WTC11 (cell line): Measurements from ENCODE around the gene LARP1B. TPM values are rescaled to one million over a fixed set of nuclear protein-coding genes. Genes with fewer than 3 reads are reported as not detected.

Source experiments
- ATAC-seq: fragments of 200-7000 bp; cut with Tn5 transposase; 2 replicates; pipeline ENCODE4 v1.10.0; 2021; ENCODE audit warnings: mild to moderate bottlenecking, moderate library complexity
- CTCF ChIA-PET: fragments of 300-600 bp; sonication (Branson Sonifier 250); formaldehyde crosslinking; loops from one replicate; lab custom pipeline; 2021; ENCODE audit warnings: antibody characterized with exemption; lab: Charles Lee
- POLR2A ChIA-PET: fragments of 350-600 bp; sonication (Branson Sonifier 250); formaldehyde crosslinking; loops from one replicate; lab custom pipeline; 2021; ENCODE audit warnings: antibody characterized with exemption; lab: Charles Lee
- DNase-seq: peaks from one replicate; pipeline ENCODE4 v3.0.0; 2021; ENCODE audit warnings: low spot score
- H3K27ac Mint-ChIP-seq: 2 replicates; pipeline ENCODE4 v1.8.0; 2021; ENCODE audit warnings: mixed read lengths
- H3K27me3 Mint-ChIP-seq: 2 replicates; pipeline ENCODE4 v1.8.0; 2021; ENCODE audit warnings: low read depth, mild to moderate bottlenecking, moderate library complexity, mixed read lengths
- H3K36me3 Mint-ChIP-seq: 2 replicates; pipeline ENCODE4 v1.8.0; 2021; ENCODE audit warnings: mixed read lengths
- H3K4me1 Mint-ChIP-seq: 2 replicates; pipeline ENCODE4 v1.8.0; 2022; ENCODE audit warnings: mixed read lengths
- H3K4me3 Mint-ChIP-seq: 2 replicates; pipeline ENCODE4 v1.8.0; 2021; ENCODE audit warnings: mild to moderate bottlenecking, moderate library complexity, mixed read lengths
- H3K9me3 Mint-ChIP-seq: 2 replicates; pipeline ENCODE4 v1.8.0; 2021; ENCODE audit warnings: mixed read lengths
- AR ChIP-seq: fragments of 250-450 bp; sonication (Bioruptor Pico); IDR thresholded peaks from 2 replicates; pipeline ENCODE4 v1.9.0; 2021; ENCODE audit warnings: mild to moderate bottlenecking
- ATF6 ChIP-seq: sonication (generic); formaldehyde crosslinking; IDR thresholded peaks from 2 replicates; pipeline ENCODE4 v1.8.1; 2023; ENCODE audit warnings: mild to moderate bottlenecking, missing genetic modification reagents
- ETV6 ChIP-seq: sonication (generic); formaldehyde crosslinking; IDR thresholded peaks from 2 replicates; pipeline ENCODE4 v1.8.1; 2022; ENCODE audit warnings: mild to moderate bottlenecking, missing genetic modification reagents
- FOXK1 ChIP-seq: sonication (generic); formaldehyde crosslinking; IDR thresholded peaks from 2 replicates; pipeline ENCODE4 v1.8.0; 2022; ENCODE audit warnings: mild to moderate bottlenecking, moderate library complexity, missing genetic modification reagents
- JUN ChIP-seq: sonication (generic); formaldehyde crosslinking; IDR thresholded peaks from 2 replicates; pipeline ENCODE4 v1.8.0; 2023; ENCODE audit warnings: mild to moderate bottlenecking, missing genetic modification reagents
- KAT7 ChIP-seq: sonication (generic); formaldehyde crosslinking; IDR thresholded peaks from 2 replicates; pipeline ENCODE4 v1.8.1; 2023; ENCODE audit warnings: missing genetic modification reagents, mild to moderate bottlenecking, borderline replicate concordance
- NFE2L1 ChIP-seq: sonication (generic); formaldehyde crosslinking; IDR thresholded peaks from 2 replicates; pipeline ENCODE4 v1.8.1; 2023; ENCODE audit warnings: missing genetic modification reagents
- PRRX2 ChIP-seq: fragments of 250-450 bp; sonication (Bioruptor Pico); IDR thresholded peaks from 2 replicates; pipeline ENCODE4 v1.8.0; 2021; ENCODE audit warnings: mild to moderate bottlenecking
- SMAD4 ChIP-seq: sonication (generic); formaldehyde crosslinking; IDR thresholded peaks from 2 replicates; pipeline ENCODE4 v1.8.0; 2022; ENCODE audit warnings: mild to moderate bottlenecking, missing genetic modification reagents
- SP1 ChIP-seq: sonication (generic); formaldehyde crosslinking; conservative IDR thresholded peaks from 2 replicates; pipeline ENCODE4 v1.8.1; 2022; ENCODE audit warnings: missing genetic modification reagents
- STAT6 ChIP-seq: sonication (generic); formaldehyde crosslinking; conservative IDR thresholded peaks from 2 replicates; pipeline ENCODE4 v1.8.1; 2023; ENCODE audit warnings: mild to moderate bottlenecking, low read depth, missing genetic modification reagents, moderate library complexity
- TEAD1 ChIP-seq: sonication (generic); formaldehyde crosslinking; IDR thresholded peaks from 2 replicates; pipeline ENCODE4 v1.8.0; 2022; ENCODE audit warnings: mild to moderate bottlenecking, missing genetic modification reagents
- USF1 ChIP-seq: sonication (generic); formaldehyde crosslinking; IDR thresholded peaks from 2 replicates; pipeline ENCODE4 v1.8.0; 2022; ENCODE audit warnings: mild to moderate bottlenecking, missing genetic modification reagents
- ZNF396 ChIP-seq: fragments of 250-450 bp; sonication (Bioruptor Pico); IDR thresholded peaks from 2 replicates; pipeline ENCODE4 v1.8.0; 2021; ENCODE audit warnings: mild to moderate bottlenecking, moderate library complexity, borderline replicate concordance
- ZNF532 ChIP-seq: fragments of 250-450 bp; sonication (Bioruptor Pico); IDR thresholded peaks from 2 replicates; pipeline ENCODE4 v1.9.0; 2021; ENCODE audit warnings: mild to moderate bottlenecking, borderline replicate concordance
- total RNA-seq: library from RNA; stranded (reverse); gene quantifications from 3 replicates; pipeline ENCODE4 v1.2.3, GENCODE V29; 2021

Gene LARP1B
- total RNA-seq, 1 experiment from 2014 or later = 35.6 TPM

GRCh38 chr4:128227991-128228571 is 167.0 kb downstream of the LARP1B start (continued):
- TF ChIP-seq ZNF532 (no peak), AR (CRISPR knock-in tag) (no peak), FOXK1 (CRISPR knock-in tag) (no peak), JUN (CRISPR knock-in tag) (no peak), SP1 (CRISPR knock-in tag) (no peak), ATF6 (CRISPR knock-in tag) (no peak), USF1 (no peak)

- H3K4me3 Mint-ChIP-seq = no peak overlapping the region
- CTCF ChIA-PET = interaction anchor here (0.9 kb wide), 1 partner anchor 9 kb away, joined by 3 read pairs; no protein-coding TSS in a partner anchor
- H3K27ac Mint-ChIP-seq = no peak overlapping the region
- POLR2A ChIA-PET = no interaction called here
- 0 out of 2 replicates have a peak, but pooled peaks cover 2% of the 10 kb centered on the region for H3K4me1 Mint-ChIP-seq
- ATAC-seq (no peak), DNase-seq (no peak)
- H3K9me3 Mint-ChIP-seq = peaks cover 8% of the 10 kb centered on the region
- no peaks in the 10 kb centered on the region; the same call in 1 of the 2 replicates for H3K36me3 Mint-ChIP-seq
- no peaks in the 10 kb centered on the region for H3K27me3 Mint-ChIP-seq
- TF ChIP-seq NFE2L1 (CRISPR knock-in tag) (no peak), PRRX2 (no peak), TEAD1 (no peak), ETV6 (no peak), KAT7 (CRISPR knock-in tag) (no peak), STAT6 (no peak), ZNF532 (no peak), SMAD4 (CRISPR knock-in tag) (no peak), ZNF396 (no peak)
These were observed 168.0 kb downstream of the LARP1B start for GRCh38 chr4:128228845-128229795.
